WTC11 (cell line): ENCODE results near the gene LRMDA. TPM values are rescaled to one million over a fixed set of nuclear protein-coding genes. Genes with fewer than 3 reads are reported as not detected.

Experiments
- ATAC-seq: fragments of 200-7000 bp; cut with Tn5 transposase; 2 replicates; pipeline ENCODE4 v1.10.0; 2021; ENCODE audit warnings: mild to moderate bottlenecking, moderate library complexity
- CTCF ChIA-PET: fragments of 300-600 bp; sonication (Branson Sonifier 250); formaldehyde crosslinking; loops from one replicate; lab custom pipeline; 2021; ENCODE audit warnings: antibody characterized with exemption; lab: Charles Lee
- POLR2A ChIA-PET: fragments of 350-600 bp; sonication (Branson Sonifier 250); formaldehyde crosslinking; loops from one replicate; lab custom pipeline; 2021; ENCODE audit warnings: antibody characterized with exemption; lab: Charles Lee
- DNase-seq: peaks from one replicate; pipeline ENCODE4 v3.0.0; 2021; ENCODE audit warnings: low spot score
- H3K27ac Mint-ChIP-seq: 2 replicates; pipeline ENCODE4 v1.8.0; 2021; ENCODE audit warnings: mixed read lengths
- H3K27me3 Mint-ChIP-seq: 2 replicates; pipeline ENCODE4 v1.8.0; 2021; ENCODE audit warnings: low read depth, mild to moderate bottlenecking, moderate library complexity, mixed read lengths
- H3K36me3 Mint-ChIP-seq: 2 replicates; pipeline ENCODE4 v1.8.0; 2021; ENCODE audit warnings: mixed read lengths
- H3K4me1 Mint-ChIP-seq: 2 replicates; pipeline ENCODE4 v1.8.0; 2022; ENCODE audit warnings: mixed read lengths
- H3K4me3 Mint-ChIP-seq: 2 replicates; pipeline ENCODE4 v1.8.0; 2021; ENCODE audit warnings: mild to moderate bottlenecking, moderate library complexity, mixed read lengths
- H3K9me3 Mint-ChIP-seq: 2 replicates; pipeline ENCODE4 v1.8.0; 2021; ENCODE audit warnings: mixed read lengths
- AR ChIP-seq: fragments of 250-450 bp; sonication (Bioruptor Pico); IDR thresholded peaks from 2 replicates; pipeline ENCODE4 v1.9.0; 2021; ENCODE audit warnings: mild to moderate bottlenecking
- ATF6 ChIP-seq: sonication (generic); formaldehyde crosslinking; IDR thresholded peaks from 2 replicates; pipeline ENCODE4 v1.8.1; 2023; ENCODE audit warnings: mild to moderate bottlenecking, missing genetic modification reagents
- CDX4 ChIP-seq: fragments of 250-450 bp; sonication (Bioruptor Pico); IDR thresholded peaks from 2 replicates; pipeline ENCODE4 v1.9.0; 2021; ENCODE audit warnings: moderate library complexity, mild to moderate bottlenecking, inconsistent platforms, borderline replicate concordance
- CTCF ChIP-seq: fragments of 200-600 bp; IDR thresholded peaks from 2 replicates; pipeline ENCODE4 v1.8.0; 2022; ENCODE audit warnings: antibody characterized with exemption
- ESRRA ChIP-seq: sonication (generic); formaldehyde crosslinking; IDR thresholded peaks from 2 replicates; pipeline ENCODE4 v1.8.1; 2022; ENCODE audit warnings: mild to moderate bottlenecking, missing genetic modification reagents, borderline replicate concordance
- ETV6 ChIP-seq: sonication (generic); formaldehyde crosslinking; IDR thresholded peaks from 2 replicates; pipeline ENCODE4 v1.8.1; 2022; ENCODE audit warnings: mild to moderate bottlenecking, missing genetic modification reagents
- IRF1 ChIP-seq: sonication (generic); formaldehyde crosslinking; IDR thresholded peaks from 2 replicates; pipeline ENCODE4 v1.8.0; 2023; ENCODE audit warnings: missing genetic modification reagents
- IRF2 ChIP-seq: sonication (generic); formaldehyde crosslinking; IDR thresholded peaks from 2 replicates; pipeline ENCODE4 v1.8.0; 2022; ENCODE audit warnings: low read depth, missing genetic modification reagents, borderline replicate concordance
- JAZF1 ChIP-seq: fragments of 250-450 bp; sonication (Bioruptor Pico); IDR thresholded peaks from 2 replicates; pipeline ENCODE4 v1.9.0; 2021; ENCODE audit warnings: moderate library complexity, mild to moderate bottlenecking, inconsistent platforms
- JUN ChIP-seq: sonication (generic); formaldehyde crosslinking; IDR thresholded peaks from 2 replicates; pipeline ENCODE4 v1.8.0; 2023; ENCODE audit warnings: mild to moderate bottlenecking, missing genetic modification reagents
- NFYB ChIP-seq: sonication (generic); formaldehyde crosslinking; conservative IDR thresholded peaks from 2 replicates; pipeline ENCODE4 v1.8.0; 2022; ENCODE audit warnings: low read depth, missing genetic modification reagents
- NR1H2 ChIP-seq: sonication (generic); formaldehyde crosslinking; IDR thresholded peaks from 2 replicates; pipeline ENCODE4 v1.9.0; 2021; ENCODE audit warnings: mild to moderate bottlenecking, moderate library complexity, missing genetic modification reagents
- NR3C1 ChIP-seq: sonication (generic); formaldehyde crosslinking; conservative IDR thresholded peaks from 2 replicates; pipeline ENCODE4 v1.8.1; 2023; ENCODE audit warnings: low read depth, mild to moderate bottlenecking, missing genetic modification reagents
- RELA ChIP-seq: sonication (generic); formaldehyde crosslinking; IDR thresholded peaks from 2 replicates; pipeline ENCODE4 v1.8.1; 2022; ENCODE audit warnings: missing genetic modification reagents, mild to moderate bottlenecking, borderline replicate concordance
- RORB ChIP-seq: fragments of 250-450 bp; sonication (Bioruptor Pico); IDR thresholded peaks from 2 replicates; pipeline ENCODE4 v1.9.0; 2021; ENCODE audit warnings: mild to moderate bottlenecking
- SP1 ChIP-seq: sonication (generic); formaldehyde crosslinking; conservative IDR thresholded peaks from 2 replicates; pipeline ENCODE4 v1.8.1; 2022; ENCODE audit warnings: missing genetic modification reagents
- TP53 ChIP-seq: sonication (generic); formaldehyde crosslinking; IDR thresholded peaks from 2 replicates; pipeline ENCODE4 v1.8.1; 2023; ENCODE audit warnings: mild to moderate bottlenecking, missing genetic modification reagents
- ZNF121 ChIP-seq: sonication (generic); formaldehyde crosslinking; IDR thresholded peaks from 2 replicates; pipeline ENCODE4 v1.8.0; 2023; ENCODE audit warnings: missing genetic modification reagents
- ZNF416 ChIP-seq: fragments of 250-450 bp; sonication (Bioruptor Pico); IDR thresholded peaks from 2 replicates; pipeline ENCODE4 v1.9.0; 2021; ENCODE audit warnings: mild to moderate bottlenecking, inconsistent platforms
- ZNF671 ChIP-seq: fragments of 250-450 bp; sonication (Bioruptor Pico); IDR thresholded peaks from 2 replicates; pipeline ENCODE4 v1.8.0; 2021; ENCODE audit warnings: mild to moderate bottlenecking
- total RNA-seq: library from RNA; stranded (reverse); gene quantifications from 3 replicates; pipeline ENCODE4 v1.2.3, GENCODE V29; 2021

The LRMDA gene
- total RNA-seq, 1 experiment from 2014 or later = 0.92 TPM

- no peak for TF ChIP-seq IRF1 (CRISPR knock-in tag)
- TF ChIP-seq CDX4 = no peak
- no peak for TF ChIP-seq ETV6 (CRISPR knock-in tag)
- no peak for TF ChIP-seq NR3C1 (CRISPR knock-in tag)
- no peak for TF ChIP-seq ZNF671 (CRISPR knock-in tag)
- TF ChIP-seq ZNF416 (CRISPR knock-in tag) = no peak
- TF ChIP-seq AR = no peak
- no peak for TF ChIP-seq TP53
- TF ChIP-seq, all 79 proteins: peak for 0
- peaks cover 25% of the 10 kb centered on the region for H3K36me3 Mint-ChIP-seq
- ChIA-PET POLR2A (no interaction called here), CTCF (interaction anchor here (1.5 to 2.0 kb wide), 3 partner anchors 14 to 278 kb away, joined by 8 to 28 read pairs (median 16); no protein-coding TSS in a partner anchor)
- peaks cover 31% of the 10 kb centered on the region for H3K9me3 Mint-ChIP-seq
- H3K27me3 Mint-ChIP-seq = peaks cover 4% of the 10 kb centered on the region; the same call in 1 of the 2 replicates
- H3K4me3 Mint-ChIP-seq = no peak overlapping the region
- H3K27ac Mint-ChIP-seq = no peak overlapping the region
- DNase-seq = no peak
- peaks cover 34% of the 10 kb centered on the region for H3K4me1 Mint-ChIP-seq
- ATAC-seq = no peak
Measured at GRCh38 chr10:76037531-76038155, 606.2 kb downstream of the LRMDA start.

GRCh38 chr10:76038696-76039095 lies 607.3 kb downstream of the LRMDA start:
- ChIA-PET CTCF (no interaction called here), POLR2A (no interaction called here)
- Mint-ChIP-seq H3K4me1 (peaks cover 30% of the 10 kb centered on the region), H3K36me3 (peaks cover 26% of the 10 kb centered on the region), H3K4me3 (no peak overlapping the region), H3K9me3 (peaks cover 35% of the 10 kb centered on the region), H3K27me3 (peaks cover 4% of the 10 kb centered on the region; the same call in 1 of the 2 replicates), H3K27ac (no peak overlapping the region)
- no peak for DNase-seq
- ATAC-seq = no peak
- TF ChIP-seq NR1H2 (CRISPR knock-in tag) (no peak), ZNF121 (CRISPR knock-in tag) (no peak), IRF1 (CRISPR knock-in tag) (no peak), CTCF (no peak), ATF6 (CRISPR knock-in tag) (no peak), RORB (CRISPR knock-in tag) (no peak), AR (no peak), NFYB (CRISPR knock-in tag) (no peak), IRF2 (CRISPR knock-in tag) (no peak), SP1 (CRISPR knock-in tag) (no peak), JAZF1 (CRISPR knock-in tag) (no peak), RELA (CRISPR knock-in tag) (no peak), ESRRA (no peak), JUN (CRISPR knock-in tag) (no peak)
